WI38 (cell line): ENCODE data around the gene MARS1.

ENCODE experiments used
- H3K4me3 ChIP-seq: 2 replicates; pipeline ENCODE4 v1.5.1; 2011; ENCODE audit warnings: low read depth, mild to moderate bottlenecking, control low read depth, low read length
- TF ChIP-seq, protein P1 (sequence below): IDR thresholded peaks from 2 replicates; pipeline ENCODE4 v1.5.1; 2012; ENCODE audit warnings: low read depth, mild to moderate bottlenecking, control low read depth, low read length

Gene MARS1

GRCh38 chr12:57518920-57519795 is 31.3 kb downstream of the MARS1 start:
- H3K4me3 ChIP-seq, result peak overlapping the region; percentile 99
- TF ChIP-seq, protein P1, sequence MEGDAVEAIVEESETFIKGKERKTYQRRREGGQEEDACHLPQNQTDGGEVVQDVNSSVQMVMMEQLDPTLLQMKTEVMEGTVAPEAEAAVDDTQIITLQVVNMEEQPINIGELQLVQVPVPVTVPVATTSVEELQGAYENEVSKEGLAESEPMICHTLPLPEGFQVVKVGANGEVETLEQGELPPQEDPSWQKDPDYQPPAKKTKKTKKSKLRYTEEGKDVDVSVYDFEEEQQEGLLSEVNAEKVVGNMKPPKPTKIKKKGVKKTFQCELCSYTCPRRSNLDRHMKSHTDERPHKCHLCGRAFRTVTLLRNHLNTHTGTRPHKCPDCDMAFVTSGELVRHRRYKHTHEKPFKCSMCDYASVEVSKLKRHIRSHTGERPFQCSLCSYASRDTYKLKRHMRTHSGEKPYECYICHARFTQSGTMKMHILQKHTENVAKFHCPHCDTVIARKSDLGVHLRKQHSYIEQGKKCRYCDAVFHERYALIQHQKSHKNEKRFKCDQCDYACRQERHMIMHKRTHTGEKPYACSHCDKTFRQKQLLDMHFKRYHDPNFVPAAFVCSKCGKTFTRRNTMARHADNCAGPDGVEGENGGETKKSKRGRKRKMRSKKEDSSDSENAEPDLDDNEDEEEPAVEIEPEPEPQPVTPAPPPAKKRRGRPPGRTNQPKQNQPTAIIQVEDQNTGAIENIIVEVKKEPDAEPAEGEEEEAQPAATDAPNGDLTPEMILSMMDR, result no peak

GRCh38 chr12:57519796-57520052 is 31.9 kb downstream of the MARS1 start:
- TF ChIP-seq, protein P1, result no peak

GRCh38 chr12:57520053-57520818 is 32.4 kb downstream of the MARS1 start, which contains the start of gene DDIT3:
Gene DDIT3, minus strand, starts transcription at chr12:57520514. Its CDS starts 3,108 bp downstream, at chr12:57517406.
- TF ChIP-seq, protein P1, result no peak
- peak within 1 kb of the TSS; percentile 99 for H3K4me3 ChIP-seq

More at GRCh38 chr12:57519796-57520052, 31.9 kb downstream of the MARS1 start:
- peak overlapping the region; percentile 99 for H3K4me3 ChIP-seq

DNA sequence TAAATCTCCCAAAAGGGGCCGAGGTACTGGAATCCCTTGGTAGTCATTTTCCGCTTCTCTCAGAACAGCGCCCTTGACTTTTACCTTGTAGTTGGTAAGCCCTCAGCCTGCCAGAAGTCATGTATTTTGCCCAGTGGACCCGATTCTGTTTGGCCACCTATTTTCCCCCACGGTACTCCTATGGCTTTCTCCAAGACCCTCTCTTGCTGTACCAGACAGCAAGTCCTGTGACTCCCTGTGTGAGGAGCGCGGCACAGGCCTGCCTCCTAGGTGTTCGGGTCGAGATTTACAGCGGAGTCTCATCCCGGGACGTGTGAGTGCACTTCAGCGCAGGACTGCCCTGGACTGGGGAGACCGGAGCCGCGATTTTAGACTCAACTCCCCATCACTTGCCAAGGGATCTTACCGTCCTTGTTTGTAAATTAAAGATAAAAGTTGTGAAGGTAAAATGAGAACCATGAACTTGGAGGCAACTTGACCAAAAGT is 33.7 kb downstream of the MARS1 start:
- TF ChIP-seq, protein P1, result no peak
- H3K4me3 ChIP-seq, result peak overlapping the region; percentile 35

GRCh38 chr12:57522011-57522886 is 34.4 kb downstream of the MARS1 start, which contains the start of gene MBD6:
Gene MBD6, plus strand, starts transcription at chr12:57522824. Its CDS starts 1,480 bp downstream, at chr12:57524304.
- TF ChIP-seq, protein P1, result no peak
- H3K4me3 ChIP-seq, result peak within 1 kb of the TSS; percentile 85

DNA sequence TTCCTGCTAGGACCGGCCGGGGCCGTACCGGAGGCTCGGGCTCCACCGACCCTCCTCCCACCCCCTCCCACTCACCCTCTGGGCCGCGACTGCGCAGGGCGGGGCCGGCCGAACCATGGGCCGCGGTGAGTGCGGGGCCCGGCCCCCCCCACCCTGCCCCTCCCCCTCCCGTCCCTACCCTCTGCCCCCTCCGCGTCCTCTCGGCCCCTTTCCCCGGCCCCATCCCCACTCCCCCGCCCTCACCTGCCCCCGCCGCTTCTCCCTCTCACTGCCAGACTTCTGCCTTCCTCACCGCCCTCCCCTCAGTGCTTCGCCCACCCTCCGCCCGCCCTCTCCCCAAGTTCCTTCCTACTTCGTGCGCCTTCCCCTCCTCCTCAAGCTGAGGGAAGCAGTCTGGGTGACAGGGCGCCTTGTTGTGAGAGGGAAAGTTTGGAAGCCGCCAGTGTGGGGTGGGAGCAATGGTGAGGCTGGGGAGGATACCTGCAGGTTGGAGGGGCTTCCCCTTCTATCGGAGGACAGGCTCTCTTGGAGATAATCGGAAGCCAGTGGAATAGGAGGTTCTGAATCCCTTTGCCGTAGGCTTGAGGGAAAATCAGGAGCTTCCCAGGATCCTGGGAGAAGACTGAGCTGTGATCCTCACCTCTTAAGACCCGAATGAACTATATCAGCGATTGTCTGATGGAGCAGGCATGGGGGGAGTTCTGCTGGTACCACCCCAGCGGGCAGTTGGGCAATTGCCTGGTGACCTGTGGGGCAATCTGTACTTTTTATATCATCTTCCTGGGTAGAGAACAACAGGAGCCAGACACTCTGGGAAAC is 35.2 kb downstream of the MARS1 start:
- H3K4me3 ChIP-seq, result peak overlapping the region; percentile 85
- TF ChIP-seq, protein P1, result no peak
